Gastroesophageal sphincter (tissue), 4 donors: ENCODE results near the gene SULT4A1. TPM values are rescaled to one million over a fixed set of nuclear protein-coding genes. Genes with fewer than 3 reads are reported as not detected.
A peak's percentile ranks its signal among the peaks of the same experiment; 100 is the strongest.

Experiments
- ATAC-seq: fragments of 150-250 bp; one replicate; pipeline ENCODE4 v1.9.1; 2016; ENCODE audit warnings: mild to moderate bottlenecking, moderate library complexity
- H3K27ac ChIP-seq, 4 donors: fragments of 200-600 bp; sonication (generic) in 3 of 4; 1 replicate in 3 of 4; 2 replicates in 1 of 4; pipeline ENCODE4 v1.5.1; 2016 to 2019
- H3K27me3 ChIP-seq: fragments of 200-600 bp; sonication (generic); one replicate; pipeline ENCODE4 v1.5.1; 2019
- H3K36me3 ChIP-seq, 2 donors: fragments of 200-600 bp; sonication (generic); one replicate each; pipeline ENCODE4 v1.5.1; 2019; ENCODE audit warnings: control low read depth in 1 of 2
- H3K4me1 ChIP-seq, 3 donors: fragments of 200-600 bp; sonication (generic); 1 replicate in 2 of 3; 2 replicates in 1 of 3; pipeline ENCODE4 v1.5.1; 2016 to 2019; ENCODE audit warnings: control low read depth in 2 of 3
- H3K4me3 ChIP-seq, 2 donors: fragments of 200-600 bp; sonication (generic); one replicate each; pipeline ENCODE4 v1.5.1; 2019; ENCODE audit warnings: mild to moderate bottlenecking in 1 of 2, moderate library complexity in 1 of 2
- H3K9me3 ChIP-seq, 3 donors: fragments of 200-600 bp; sonication (generic); one replicate each; pipeline ENCODE4 v1.5.1; 2017 to 2019; ENCODE audit warnings: control low read depth in 2 of 3
- EP300 ChIP-seq: sonication (generic); formaldehyde crosslinking; IDR thresholded peaks from one replicate; pipeline ENCODE4 v1.6.1; 2017; ENCODE audit warnings: antibody characterized with exemption, mild to moderate bottlenecking
- POLR2A ChIP-seq, 2 donors: fragments of 450-650 bp; IDR thresholded peaks; one replicate each; pipeline ENCODE4 v1.6.1; 2017; ENCODE audit warnings: antibody characterized with exemption in 2 of 2, mild to moderate bottlenecking in 2 of 2, moderate library complexity in 1 of 2
- POLR2AphosphoS5 ChIP-seq: sonication (generic); formaldehyde crosslinking; IDR thresholded peaks from one replicate; pipeline ENCODE4 v1.6.1; 2017; ENCODE audit warnings: antibody characterized with exemption
- WGBS, 2 donors: methylation state at CpG; one replicate each; pipeline ENCODE4 v1.1.5; 2018; ENCODE audit warnings: low coverage in 1 of 2; 5-methylcytosine and 5-hydroxymethylcytosine counted together
- total RNA-seq, 4 donors: library from RNA; depleted of rRNA; stranded (reverse); fragments of >200 nt; gene quantifications; one replicate each; pipeline ENCODE4 v1.1.0, GENCODE V29; 2016
- TF ChIP-seq, protein P1 (sequence below), 4 experiments: fragments of 200-600 bp in 2 of 4; fragments of 450-650 bp in 2 of 4; sonication (generic) in 1 of 4; IDR thresholded peaks; one replicate each; pipeline ENCODE4 v1.5.1; 2017 to 2019; ENCODE audit warnings: antibody characterized with exemption in 4 of 4, mild to moderate bottlenecking in 2 of 4, moderate library complexity in 2 of 4

The SULT4A1 gene
- total RNA-seq, 4 donors from 2014 or later = 0.16 to 1.7 (median 0.54) TPM; not detected in 1

DNA sequence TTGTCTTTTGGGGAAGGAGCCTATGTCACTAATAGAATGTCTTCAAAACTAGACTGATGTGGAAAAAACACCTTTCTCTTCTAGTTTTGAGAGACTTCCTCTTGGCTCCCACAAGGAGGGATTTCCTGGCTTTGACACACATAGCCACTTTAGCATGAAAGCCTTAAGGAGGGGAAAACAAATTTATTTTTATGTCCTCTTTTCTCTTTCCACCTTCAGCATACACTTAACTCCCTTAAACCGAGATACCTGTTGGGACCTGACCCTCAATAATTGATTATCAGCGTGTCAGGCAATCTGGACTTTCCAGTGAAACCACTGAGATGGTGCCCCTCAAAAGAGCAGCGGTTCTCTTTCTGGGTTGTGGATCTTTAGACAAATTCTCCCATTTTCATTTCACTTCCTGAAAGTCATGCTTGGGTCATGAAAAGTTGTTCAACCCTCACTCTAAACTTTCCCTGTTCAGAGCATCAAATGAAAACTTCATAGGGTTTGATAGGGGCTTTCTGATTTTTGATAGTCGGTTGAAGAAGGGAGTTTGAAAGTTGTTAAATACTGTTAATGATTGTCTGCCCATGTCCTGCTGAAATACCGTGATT is 59.3 kb downstream of the SULT4A1 start:
- H3K4me3 ChIP-seq = no peak overlapping the region
- no peaks in the 10 kb centered on the region for H3K36me3 ChIP-seq
- no peak for ATAC-seq
- H3K27me3 ChIP-seq = no peaks in the 10 kb centered on the region
- no peak overlapping the region for H3K27ac ChIP-seq
- TF ChIP-seq POLR2AphosphoS5 = no peak
- no peak for TF ChIP-seq EP300
- TF ChIP-seq, protein P1, sequence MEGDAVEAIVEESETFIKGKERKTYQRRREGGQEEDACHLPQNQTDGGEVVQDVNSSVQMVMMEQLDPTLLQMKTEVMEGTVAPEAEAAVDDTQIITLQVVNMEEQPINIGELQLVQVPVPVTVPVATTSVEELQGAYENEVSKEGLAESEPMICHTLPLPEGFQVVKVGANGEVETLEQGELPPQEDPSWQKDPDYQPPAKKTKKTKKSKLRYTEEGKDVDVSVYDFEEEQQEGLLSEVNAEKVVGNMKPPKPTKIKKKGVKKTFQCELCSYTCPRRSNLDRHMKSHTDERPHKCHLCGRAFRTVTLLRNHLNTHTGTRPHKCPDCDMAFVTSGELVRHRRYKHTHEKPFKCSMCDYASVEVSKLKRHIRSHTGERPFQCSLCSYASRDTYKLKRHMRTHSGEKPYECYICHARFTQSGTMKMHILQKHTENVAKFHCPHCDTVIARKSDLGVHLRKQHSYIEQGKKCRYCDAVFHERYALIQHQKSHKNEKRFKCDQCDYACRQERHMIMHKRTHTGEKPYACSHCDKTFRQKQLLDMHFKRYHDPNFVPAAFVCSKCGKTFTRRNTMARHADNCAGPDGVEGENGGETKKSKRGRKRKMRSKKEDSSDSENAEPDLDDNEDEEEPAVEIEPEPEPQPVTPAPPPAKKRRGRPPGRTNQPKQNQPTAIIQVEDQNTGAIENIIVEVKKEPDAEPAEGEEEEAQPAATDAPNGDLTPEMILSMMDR (IDR thresholded peaks at IDR 0.05) = no peak
- TF ChIP-seq POLR2A (IDR thresholded peaks at IDR 0.05) = no peak
- whole genome bisulfite sequencing, 2 donors = 66 to 81% methylated on average over 4 to 5 of the region's 5 CpGs
- no peaks in the 10 kb centered on the region for H3K4me1 ChIP-seq
- peaks cover 0 to 21% (median 0%) of the 10 kb centered on the region in 3 donors for H3K9me3 ChIP-seq

DNA sequence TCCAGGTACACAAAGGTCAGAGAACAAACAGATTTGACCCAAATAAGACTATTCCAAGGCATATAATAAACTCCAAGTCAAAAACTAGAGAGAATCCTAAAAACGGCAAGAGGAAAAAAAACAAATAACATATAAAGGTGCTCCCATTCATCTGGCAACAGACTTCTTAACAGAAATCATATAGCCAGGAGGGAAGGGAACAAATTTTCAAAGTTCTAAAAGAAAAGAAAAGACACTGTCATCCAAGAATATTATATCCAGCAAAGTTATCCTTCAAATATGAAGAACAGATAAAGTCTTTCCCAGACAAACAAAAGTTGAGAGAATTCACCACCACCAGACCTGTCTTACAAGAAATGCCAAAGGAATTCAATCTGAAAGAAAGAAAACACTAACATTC is 61.3 kb downstream of the SULT4A1 start:
- Histone ChIP-seq H3K9me3 (peaks cover 0 to 21% (median 0%) of the 10 kb centered on the region in 3 donors), H3K27ac (no peak overlapping the region), H3K36me3 (no peaks in the 10 kb centered on the region), H3K4me3 (no peak overlapping the region), H3K4me1 (peaks cover 0 to 7% (median 0%) of the 10 kb centered on the region in 3 donors), H3K27me3 (no peaks in the 10 kb centered on the region)
- no peak for ATAC-seq
- TF ChIP-seq POLR2AphosphoS5 = no peak
- TF ChIP-seq EP300 = no peak
- TF ChIP-seq, protein P1 (IDR thresholded peaks at IDR 0.05) = no peak
- no peak for TF ChIP-seq POLR2A (IDR thresholded peaks at IDR 0.05)
- 78 to 100% methylated on average over 1 of the region's 1 CpG for WGBS, 2 donors

DNA sequence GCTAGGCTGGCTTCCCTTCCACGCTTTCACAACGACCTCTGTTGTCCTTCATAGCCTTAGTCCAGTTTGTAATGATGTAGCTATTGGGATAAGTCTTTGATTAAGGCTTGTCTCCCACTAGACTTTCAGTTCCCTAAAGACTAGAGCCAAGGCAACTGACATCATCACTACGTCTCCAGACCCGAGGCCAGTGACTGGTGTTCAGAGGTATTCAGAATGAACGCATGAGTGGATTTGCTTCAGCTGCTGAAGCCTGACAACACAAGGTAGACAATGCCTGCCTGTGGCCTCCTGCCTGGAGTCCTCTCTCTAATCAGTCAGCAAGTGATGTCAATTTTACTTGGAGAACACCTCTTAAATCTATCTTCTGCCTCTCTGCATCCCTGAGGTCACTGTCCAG is 63.8 kb downstream of the SULT4A1 start:
- H3K36me3 ChIP-seq = no peaks in the 10 kb centered on the region
- H3K27me3 ChIP-seq = no peaks in the 10 kb centered on the region
- WGBS, 2 donors = 64 to 77% methylated on average over 2 to 4 of the region's 5 CpGs
- TF ChIP-seq, protein P1 (IDR thresholded peaks at IDR 0.05) = no peak
- no peak for TF ChIP-seq POLR2AphosphoS5
- no peak for TF ChIP-seq POLR2A (IDR thresholded peaks at IDR 0.05)
- TF ChIP-seq EP300 = no peak
- no peak overlapping the region for H3K4me3 ChIP-seq
- peaks cover 0 to 8% (median 0%) of the 10 kb centered on the region in 3 donors for H3K4me1 ChIP-seq
- no peak for ATAC-seq
- H3K9me3 ChIP-seq = peaks cover 0 to 21% (median 0%) of the 10 kb centered on the region in 3 donors
- H3K27ac ChIP-seq = no peak overlapping the region

DNA sequence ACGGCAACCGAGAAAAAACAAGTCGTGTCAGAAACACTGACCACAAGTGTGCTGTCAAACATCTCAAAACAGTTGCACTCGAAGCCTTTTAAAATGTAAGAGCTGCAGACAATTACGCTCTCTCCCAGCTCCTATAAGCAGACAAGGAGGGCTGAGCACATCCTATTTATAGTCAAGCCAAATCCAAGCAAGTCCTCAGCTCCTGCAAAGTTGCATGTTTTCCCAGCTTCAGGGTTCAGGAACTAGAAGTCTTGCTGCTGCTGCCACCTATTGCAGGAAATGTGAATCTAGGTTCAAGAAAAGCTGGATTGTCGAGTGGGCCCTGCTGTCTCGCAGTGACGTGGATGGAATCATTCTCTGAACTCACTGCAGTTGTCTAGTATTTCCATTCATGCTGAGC is 65.7 kb downstream of the SULT4A1 start:
- Histone ChIP-seq H3K36me3 (no peaks in the 10 kb centered on the region), H3K27me3 (no peaks in the 10 kb centered on the region), H3K4me3 (no peak overlapping the region), H3K4me1 (peaks cover 0 to 8% (median 0%) of the 10 kb centered on the region in 3 donors), H3K9me3 (peaks cover 0 to 16% (median 0%) of the 10 kb centered on the region in 3 donors), H3K27ac (no peak overlapping the region)
- WGBS, 2 donors = 22 to 34% methylated on average over 5 to 7 of the region's 8 CpGs
- ATAC-seq = no peak
- TF ChIP-seq, protein P1 (IDR thresholded peaks at IDR 0.05) = peak in 2 of 4 experiments; percentile 11 to 50
- TF ChIP-seq POLR2A (IDR thresholded peaks at IDR 0.05) = no peak

DNA sequence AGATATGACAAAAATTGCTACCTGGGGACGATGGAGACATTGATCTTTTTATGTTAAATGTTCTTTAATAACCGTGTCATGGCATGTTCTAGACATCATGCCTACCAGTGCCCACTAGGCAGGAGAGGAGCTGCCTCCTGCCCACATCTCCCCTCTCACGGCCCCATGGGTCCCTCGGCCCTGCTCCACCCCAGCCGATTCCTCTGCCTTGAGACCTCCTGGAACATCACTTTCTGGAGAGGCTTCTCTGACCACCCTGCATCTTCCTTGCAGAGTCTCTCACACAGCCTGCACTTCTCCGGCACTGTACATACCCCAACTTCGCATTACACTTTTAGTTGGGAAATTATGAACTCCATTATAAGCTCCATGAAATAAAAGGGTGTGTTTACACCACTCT is 67.0 kb downstream of the SULT4A1 start:
- no peaks in the 10 kb centered on the region for H3K27me3 ChIP-seq
- peaks cover 0 to 5% (median 0%) of the 10 kb centered on the region in 3 donors for H3K9me3 ChIP-seq
- 83 to 95% methylated on average over 6 to 7 of the region's 7 CpGs for WGBS, 2 donors
- H3K4me1 ChIP-seq = peaks cover 0 to 8% (median 0%) of the 10 kb centered on the region in 3 donors
- H3K36me3 ChIP-seq = no peaks in the 10 kb centered on the region
- no peak for TF ChIP-seq POLR2A (IDR thresholded peaks at IDR 0.05)
- no peak for TF ChIP-seq EP300
- TF ChIP-seq POLR2AphosphoS5 = no peak
- TF ChIP-seq, protein P1 (IDR thresholded peaks at IDR 0.05) = no peak
- H3K27ac ChIP-seq = no peak overlapping the region
- no peak overlapping the region for H3K4me3 ChIP-seq
- no peak for ATAC-seq
